Jurkat, Clone E6-1 (cell line): ENCODE results near the gene SIL1.
"Not testable (repeated sequence)": the region's sequence is repeated elsewhere in the genome, so short reads cannot be mapped to it uniquely, and the experiment has no call there.

ENCODE experiments used
- DNase-seq: peaks from one replicate; pipeline ENCODE4 v3.0.0-alpha.2; 2011; ENCODE audit warnings: low read depth, low spot score
- H3K4me3 ChIP-seq: 2 replicates; pipeline ENCODE4 v1.5.1; 2011; ENCODE audit warnings: mild to moderate bottlenecking, low read length, control low read depth, moderate library complexity

SIL1 gene

GRCh38 chr5:139179778-139180513, 18.2 kb downstream of the SIL1 start:
- not testable (repeated sequence) for H3K4me3 ChIP-seq, DNase-seq

GRCh38 chr5:139178935-139179334, 19.2 kb downstream of the SIL1 start:
- H3K4me3 ChIP-seq = no peak overlapping the region
- no peak for DNase-seq

GRCh38 chr5:139178589-139178917, 19.6 kb downstream of the SIL1 start:
- no peak overlapping the region for H3K4me3 ChIP-seq
- no peak for DNase-seq

- peak; percentile 31 for DNase-seq
- H3K4me3 ChIP-seq = no peak overlapping the region
Measured at GRCh38 chr5:139177809-139178588, 20.2 kb downstream of the SIL1 start.

- not testable (repeated sequence) for H3K4me3 ChIP-seq, DNase-seq
Measured at GRCh38 chr5:139177281-139177680, 20.9 kb downstream of the SIL1 start.

- not testable (repeated sequence) for DNase-seq, H3K4me3 ChIP-seq
Measured at GRCh38 chr5:139174382-139174781, 23.8 kb downstream of the SIL1 start.

GRCh38 chr5:139171779-139172404, 26.3 kb downstream of the SIL1 start:
- H3K4me3 ChIP-seq = no peak overlapping the region
- DNase-seq = no peak

- peak; percentile 19 for DNase-seq
- H3K4me3 ChIP-seq = no peak overlapping the region
Measured at GRCh38 chr5:139167952-139168720, 30.0 kb downstream of the SIL1 start.

- no peak overlapping the region for H3K4me3 ChIP-seq
- no peak for DNase-seq
Measured at GRCh38 chr5:139167533-139167932, 30.6 kb downstream of the SIL1 start.

- no peak overlapping the region for H3K4me3 ChIP-seq
- DNase-seq = no peak
Measured at GRCh38 chr5:139167063-139167462, 31.1 kb downstream of the SIL1 start.

- DNase-seq, H3K4me3 ChIP-seq: not testable (repeated sequence)
Measured at GRCh38 chr5:139164897-139165296, 33.3 kb downstream of the SIL1 start.

GRCh38 chr5:139164020-139164419, 34.1 kb downstream of the SIL1 start:
- DNase-seq = peak; percentile 21
- H3K4me3 ChIP-seq = no peak overlapping the region

- no peak for DNase-seq
Measured at GRCh38 chr5:139162448-139162847, 35.7 kb downstream of the SIL1 start.

GRCh38 chr5:139158791-139159190, 39.4 kb downstream of the SIL1 start:
- no peak overlapping the region for H3K4me3 ChIP-seq
- DNase-seq = no peak

More at GRCh38 chr5:139162448-139162847, 35.7 kb downstream of the SIL1 start:
- H3K4me3 ChIP-seq = no peak overlapping the region

GRCh38 chr5:139157556-139157955, 40.6 kb downstream of the SIL1 start:
- H3K4me3 ChIP-seq = no peak overlapping the region
- DNase-seq = no peak

- no peak for DNase-seq
- no peak overlapping the region for H3K4me3 ChIP-seq
Measured at GRCh38 chr5:139156814-139157213, 41.4 kb downstream of the SIL1 start.

GRCh38 chr5:139155333-139155732, 42.8 kb downstream of the SIL1 start:
- no peak overlapping the region for H3K4me3 ChIP-seq
- no peak for DNase-seq

GRCh38 chr5:139151902-139152301, 46.3 kb downstream of the SIL1 start:
- H3K4me3 ChIP-seq = no peak overlapping the region
- DNase-seq = no peak

- H3K4me3 ChIP-seq = no peak overlapping the region
- DNase-seq = no peak
Measured at GRCh38 chr5:139150367-139150999, 47.7 kb downstream of the SIL1 start.
